PFSK-1 (cell line): Measurements from ENCODE around the gene SUPT3H.

ENCODE experiments used
- POLR2AphosphoS5 ChIP-seq: IDR thresholded peaks from 2 replicates; pipeline ENCODE4 v1.6.1; 2012; ENCODE audit warnings: low read depth, mild to moderate bottlenecking, control low read depth, low read length, moderate library complexity
- SIN3A ChIP-seq: IDR thresholded peaks from 2 replicates; pipeline ENCODE4 v1.6.1; 2012; ENCODE audit warnings: mild to moderate bottlenecking, low read length, moderate library complexity, borderline replicate concordance; ENCODE audit not compliant: insufficient read depth
- TAF1 ChIP-seq: IDR thresholded peaks from 2 replicates; pipeline ENCODE4 v1.6.1; 2012; ENCODE audit warnings: low read length, control low read depth, borderline replicate concordance; ENCODE audit not compliant: insufficient read depth

- TF ChIP-seq TAF1, result no peak
- TF ChIP-seq POLR2AphosphoS5, result no peak
- no peak for TF ChIP-seq SIN3A
Measured at GRCh38 chr6:44967481-44967880, 410.3 kb downstream of the SUPT3H start.
